GM18526 (cell line): ENCODE data around the gene CACNA1C.

Experiments
- POLR2A ChIP-seq: IDR thresholded peaks from 3 replicates; pipeline ENCODE4 v1.6.1; 2011; ENCODE audit not compliant: insufficient read length; ENCODE audit errors: extremely low read depth

CACNA1C gene

DNA sequence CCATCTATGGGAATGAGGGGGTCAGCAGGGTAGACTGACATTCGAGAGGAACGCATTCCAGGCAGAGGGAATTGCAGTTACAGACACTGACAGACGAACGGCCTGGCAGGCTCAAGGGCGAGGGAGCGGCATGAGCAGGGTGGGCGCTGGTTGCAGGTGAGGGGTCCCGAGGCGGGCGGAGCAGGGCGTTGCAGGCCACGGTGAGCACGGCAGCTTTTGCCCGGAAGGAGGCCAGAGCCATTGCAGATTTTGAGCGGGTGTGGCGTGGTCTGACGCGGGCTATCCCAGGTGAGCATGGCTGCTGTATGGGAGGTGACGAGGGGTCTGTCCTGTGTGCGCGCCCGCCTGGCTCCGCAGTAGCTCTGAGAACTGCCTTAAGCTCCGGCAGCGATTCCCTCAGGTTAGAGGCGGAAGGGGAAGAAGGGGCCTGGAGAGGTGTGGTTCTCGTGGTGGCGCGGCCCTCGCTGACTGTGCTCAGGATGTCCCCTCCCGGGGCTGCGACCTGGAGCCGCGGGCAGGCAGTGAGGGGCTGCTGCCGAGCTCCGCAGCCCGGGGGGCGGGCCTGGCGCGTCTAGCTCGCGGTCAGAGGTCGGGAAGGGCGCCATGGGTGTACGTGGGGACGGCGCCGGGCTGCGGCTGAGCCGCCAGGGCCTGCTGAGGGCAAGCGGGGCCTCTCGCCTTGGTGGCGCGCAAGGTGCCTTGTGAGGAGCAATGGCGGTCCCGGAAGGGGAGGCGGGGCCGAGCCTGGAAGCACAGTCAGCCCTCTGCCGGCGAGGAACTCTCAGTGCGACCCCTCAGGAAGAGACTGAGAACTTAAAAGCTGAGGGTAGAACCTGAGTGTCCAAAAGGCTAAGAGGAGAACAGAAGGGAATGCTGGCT is 177.1 kb downstream of the CACNA1C start:
- TF ChIP-seq POLR2A: no peak

DNA sequence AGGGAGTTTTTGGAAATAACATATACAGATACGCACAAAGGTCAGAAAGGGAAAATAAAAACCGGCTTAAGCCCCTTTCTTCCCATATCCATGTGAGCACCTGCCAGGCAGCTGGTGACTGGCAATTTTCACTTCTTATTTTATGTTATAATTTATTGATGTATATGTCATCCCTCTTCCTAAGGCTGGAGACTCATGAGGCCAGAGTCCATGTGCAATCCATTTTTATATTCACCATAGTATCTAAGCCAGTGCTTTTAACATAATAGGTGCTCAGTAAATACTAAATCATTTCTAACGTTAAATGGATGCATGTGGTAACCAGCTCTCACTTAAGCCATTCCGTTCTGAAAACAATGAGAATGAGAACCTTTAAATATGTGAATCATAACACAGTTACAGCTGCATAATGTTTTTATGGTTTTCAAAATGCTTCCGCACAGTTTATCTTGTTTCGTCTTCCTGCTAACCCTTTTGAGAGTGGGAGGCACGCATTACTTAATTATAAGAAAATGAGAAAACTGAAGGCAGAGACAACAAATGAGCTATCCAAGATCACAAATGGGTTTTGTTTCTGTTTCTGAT is 178.3 kb downstream of the CACNA1C start:
- TF ChIP-seq POLR2A: no peak

DNA sequence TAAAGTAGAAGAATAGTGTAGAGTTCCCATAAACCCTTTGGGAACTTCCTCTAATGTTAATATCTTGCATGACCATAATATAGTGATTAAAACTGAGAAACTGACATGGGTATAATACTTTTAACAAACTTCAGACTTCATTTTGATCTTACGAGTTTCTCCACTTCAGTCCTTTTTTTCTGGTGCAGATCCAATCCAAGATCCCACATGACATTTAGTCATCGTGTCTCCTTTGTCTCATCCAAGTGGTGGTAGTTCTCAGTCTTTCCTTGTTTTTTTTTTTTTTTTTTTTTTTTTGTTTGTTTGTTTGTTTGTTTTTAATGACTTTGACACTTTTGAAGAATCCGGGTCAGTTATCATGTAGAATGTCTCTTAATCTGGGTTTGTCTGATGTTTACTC is 179.2 kb downstream of the CACNA1C start:
- no peak for TF ChIP-seq POLR2A

DNA sequence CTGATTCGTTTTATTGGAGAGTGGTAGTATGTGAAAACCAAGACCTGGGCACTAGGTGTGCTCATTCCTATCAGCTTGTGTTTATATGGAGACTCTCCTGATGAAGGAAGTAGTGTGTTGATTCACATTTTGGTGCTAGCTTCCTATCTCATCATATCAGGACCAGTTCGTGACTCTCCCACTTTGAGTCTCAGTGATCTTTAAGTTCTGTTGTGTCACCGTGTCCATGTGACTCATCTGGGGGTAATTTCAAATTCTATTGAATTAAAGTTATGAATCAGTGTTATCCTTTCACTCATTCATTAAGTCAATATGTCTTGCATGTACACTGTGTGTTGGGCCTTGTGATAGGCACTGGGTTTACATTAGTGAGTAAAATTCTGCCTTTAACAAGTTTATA is 180.2 kb downstream of the CACNA1C start:
- TF ChIP-seq POLR2A: no peak

DNA sequence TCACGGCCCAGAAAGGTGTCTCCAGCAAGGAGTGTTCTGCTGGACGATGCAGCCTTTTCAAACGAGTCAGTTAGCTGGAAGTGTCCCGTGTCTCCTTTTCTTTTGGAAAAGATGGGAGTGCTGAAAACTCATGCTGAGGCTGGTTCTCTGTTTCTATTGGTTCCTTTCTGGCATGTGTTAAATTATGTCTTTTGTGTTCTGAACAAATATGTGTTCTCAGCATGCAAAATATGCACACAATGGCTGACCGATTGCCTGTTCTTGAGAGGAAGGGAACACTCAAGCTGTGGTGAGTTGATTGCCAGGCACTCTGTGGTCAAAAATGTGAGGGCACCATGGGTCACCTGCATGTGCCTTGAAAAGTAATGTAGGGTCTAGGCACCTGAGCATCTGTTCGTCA is 181.3 kb downstream of the CACNA1C start:
- no peak for TF ChIP-seq POLR2A

DNA sequence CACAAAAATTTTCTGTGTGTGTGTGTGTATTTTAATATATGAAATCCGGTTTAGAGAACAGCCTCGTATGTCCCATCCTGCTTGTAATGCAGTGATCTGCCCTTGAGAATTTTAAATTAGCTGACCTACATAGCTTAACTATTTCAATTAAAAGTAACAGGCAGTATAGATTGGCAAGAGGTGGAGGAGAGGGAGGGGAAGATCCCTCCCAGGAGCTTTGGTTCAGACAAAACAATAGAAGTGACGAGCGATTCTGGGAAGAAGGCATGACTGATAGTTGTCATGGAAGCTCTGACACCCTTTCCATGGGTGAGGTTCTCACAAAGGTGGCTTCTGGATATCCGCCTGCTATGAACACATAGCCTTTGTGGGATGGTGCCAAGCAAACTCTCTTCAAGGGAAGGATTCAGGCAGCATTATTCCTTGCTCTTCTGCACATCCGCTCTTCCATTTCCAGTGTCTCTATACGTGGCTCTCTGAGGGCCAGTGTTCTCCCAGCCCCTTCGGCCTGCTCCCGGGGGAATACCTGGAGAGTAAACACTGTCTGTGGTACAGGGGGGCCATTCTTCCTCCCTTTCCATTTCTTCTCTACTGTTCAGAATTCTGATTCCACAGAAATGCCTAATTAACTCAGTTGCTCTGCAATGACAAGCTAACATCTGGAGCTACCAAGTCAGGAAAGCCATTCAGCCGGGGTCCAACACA is 182.0 kb downstream of the CACNA1C start:
- no peak for TF ChIP-seq POLR2A

DNA sequence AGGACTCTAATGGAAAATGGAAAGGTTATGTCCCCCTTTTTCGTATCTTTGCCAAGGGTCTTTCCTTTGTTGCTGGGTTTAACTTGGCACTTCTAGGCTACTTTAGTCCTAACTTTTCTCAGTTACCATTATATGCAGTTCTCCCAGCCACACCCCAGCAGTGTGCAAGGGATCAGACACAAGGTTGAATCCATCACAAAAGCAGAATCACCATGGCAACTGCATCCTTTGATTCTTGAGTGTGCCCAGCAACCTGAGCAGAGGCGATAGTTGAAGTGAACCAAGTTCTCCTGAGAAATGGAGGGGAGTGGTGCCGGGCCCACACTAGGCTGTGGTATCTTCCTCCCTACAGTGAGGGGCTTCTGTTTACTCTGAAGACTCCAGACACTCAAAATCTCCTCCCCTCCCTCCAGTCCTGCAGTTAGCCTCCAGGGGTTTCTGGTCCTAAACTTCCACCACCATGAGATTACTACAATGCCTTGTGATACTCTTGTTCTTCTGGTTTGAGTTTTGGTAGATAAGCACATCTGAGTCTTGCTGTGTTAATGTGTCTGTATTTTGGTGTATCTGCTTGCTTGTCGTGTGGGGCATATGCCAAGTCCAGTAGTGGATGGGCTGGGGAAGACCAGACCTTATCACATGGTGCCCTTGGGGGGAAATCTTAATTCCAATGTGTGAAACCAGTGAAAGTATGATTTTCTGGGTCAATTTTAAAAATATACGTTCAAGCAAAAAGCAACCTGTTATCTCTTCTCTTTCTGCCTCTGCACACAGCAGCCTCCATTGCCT is 183.9 kb downstream of the CACNA1C start:
- no peak for TF ChIP-seq POLR2A

DNA sequence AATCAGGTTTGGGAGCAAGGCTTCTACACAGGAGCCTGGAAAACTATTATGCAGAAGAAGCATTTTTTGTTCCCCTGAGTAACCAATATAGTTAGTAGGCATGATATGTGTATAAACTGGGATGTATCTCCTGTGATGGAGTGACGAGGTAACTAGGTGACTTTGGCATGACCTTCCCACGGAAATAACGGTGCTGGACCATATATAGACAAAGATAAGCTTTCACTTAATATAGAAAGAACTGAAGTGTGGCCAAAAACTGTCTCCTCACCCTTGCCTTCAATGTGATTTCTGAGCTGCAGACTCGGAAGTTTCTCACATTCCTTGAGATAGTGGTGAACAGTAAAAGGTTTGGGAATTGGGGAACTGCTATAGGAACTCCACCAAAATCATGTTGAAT is 185.3 kb downstream of the CACNA1C start:
- no peak for TF ChIP-seq POLR2A

DNA sequence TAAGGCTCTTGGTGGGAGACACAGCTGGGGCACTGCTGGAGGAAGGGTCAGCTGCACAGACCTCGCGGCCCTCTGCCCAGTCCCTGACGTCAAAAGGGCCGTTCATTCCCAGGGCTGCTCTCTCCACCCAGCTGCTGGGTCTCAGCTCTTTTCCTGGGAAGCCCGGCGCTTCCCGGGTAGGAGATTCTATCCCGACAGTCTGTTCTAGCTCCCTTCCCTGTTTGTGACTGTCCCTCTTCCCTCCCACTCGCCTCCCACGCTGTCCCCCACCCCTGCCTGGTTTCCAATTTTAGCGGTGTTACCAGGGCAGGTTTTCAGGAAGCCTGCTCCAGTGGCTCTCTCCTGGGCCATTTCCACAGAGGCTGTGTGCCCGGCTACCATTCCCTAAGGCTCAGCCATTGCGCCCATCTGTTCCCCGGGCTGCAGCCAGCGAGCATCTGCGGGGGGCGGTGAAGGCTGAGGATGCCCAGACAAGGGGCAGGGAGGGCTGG is 186.6 kb downstream of the CACNA1C start:
- no peak for TF ChIP-seq POLR2A

DNA sequence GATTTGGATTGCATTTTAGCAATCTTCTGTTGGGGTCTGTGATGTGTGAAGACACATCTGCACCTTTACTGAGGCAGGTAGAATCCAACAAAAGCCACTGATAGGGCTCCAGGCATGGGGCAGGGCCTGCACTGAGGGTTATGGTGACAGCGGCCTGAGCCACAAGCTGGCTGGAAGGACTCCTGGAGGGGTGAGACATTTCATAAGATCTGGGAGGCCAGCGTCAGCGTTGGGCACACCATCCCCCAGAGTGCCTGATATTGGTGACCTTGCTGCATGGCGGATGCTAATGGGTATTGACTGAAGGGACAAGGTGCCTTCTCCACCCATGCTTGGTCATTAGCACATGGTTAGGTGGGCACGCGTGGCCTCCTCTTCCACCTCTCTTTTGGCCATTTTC is 187.6 kb downstream of the CACNA1C start:
- TF ChIP-seq POLR2A: no peak

DNA sequence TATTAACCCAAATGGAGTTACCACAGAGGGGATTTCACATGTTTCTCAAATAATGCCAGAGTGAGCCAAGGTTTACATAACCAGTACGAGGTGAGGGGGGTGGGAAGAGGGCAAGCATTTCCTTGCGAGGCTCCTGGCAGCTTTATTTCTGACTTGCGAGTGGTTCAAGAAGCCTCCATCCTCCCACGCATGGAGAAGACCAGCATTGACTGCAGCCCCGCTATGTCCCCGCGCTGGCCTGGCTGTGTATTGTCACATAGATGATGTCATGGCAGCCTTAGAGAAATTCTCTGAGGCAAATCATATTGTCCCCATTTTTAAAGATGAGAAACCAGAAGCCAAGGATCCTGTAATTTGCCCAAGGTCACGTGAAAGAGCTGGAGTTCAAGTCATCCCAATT is 188.2 kb downstream of the CACNA1C start:
- no peak for TF ChIP-seq POLR2A

DNA sequence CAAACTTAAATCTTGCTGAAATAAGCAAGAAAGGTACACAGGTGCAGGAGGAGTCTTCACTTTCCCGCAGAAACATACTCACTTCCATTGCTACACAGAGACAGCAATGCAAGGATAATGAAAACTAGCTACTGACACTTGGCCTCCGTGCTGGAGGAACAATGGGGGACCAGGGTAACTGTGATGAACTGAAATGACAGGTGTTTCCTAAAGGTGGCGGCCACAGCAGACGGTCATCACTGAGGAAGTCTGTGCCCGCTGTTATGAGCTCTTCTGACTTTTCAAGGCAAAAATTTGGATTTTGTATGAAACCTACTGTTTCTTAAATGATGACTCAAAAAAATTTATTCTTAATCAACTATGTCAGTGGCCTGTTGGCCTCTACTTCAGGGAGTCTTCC is 189.4 kb downstream of the CACNA1C start:
- TF ChIP-seq POLR2A: no peak

DNA sequence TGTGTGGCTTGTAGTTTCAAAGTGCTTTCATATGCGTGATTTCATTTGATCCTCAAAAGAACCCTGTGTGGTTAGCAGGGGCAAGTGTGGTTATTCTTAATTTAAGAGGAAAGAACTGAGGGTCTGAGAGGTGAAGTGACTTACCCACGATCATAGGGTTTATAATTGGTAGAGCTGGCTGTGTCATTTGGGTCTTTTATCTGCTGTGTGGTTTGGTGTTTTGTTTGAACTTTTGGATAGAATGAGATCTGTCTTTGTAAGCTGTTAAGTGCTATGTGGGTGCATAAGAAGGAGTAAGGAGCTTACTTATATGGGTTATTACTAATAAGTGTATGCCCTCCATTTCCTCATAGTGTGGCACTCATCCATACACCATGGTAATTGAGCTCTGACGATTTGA is 190.0 kb downstream of the CACNA1C start:
- TF ChIP-seq POLR2A: no peak

DNA sequence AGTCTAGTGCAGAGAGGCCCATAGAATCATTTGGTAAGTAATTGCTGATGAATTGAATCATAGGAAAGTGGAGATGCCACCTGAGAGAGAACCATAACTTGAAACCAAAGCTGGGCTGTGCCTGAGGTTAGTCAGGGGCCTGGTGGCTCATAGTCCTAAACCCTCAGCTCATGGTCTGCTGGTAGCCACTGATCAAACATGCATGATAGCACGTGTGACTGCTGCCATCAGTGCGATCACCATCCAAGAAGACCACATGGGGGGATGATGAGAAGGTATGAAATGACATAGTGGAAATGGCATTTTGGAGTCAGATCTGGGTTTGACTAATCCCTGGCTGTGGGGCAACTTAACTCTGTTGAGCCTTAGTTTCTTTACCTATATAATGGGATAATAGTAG is 190.5 kb downstream of the CACNA1C start:
- TF ChIP-seq POLR2A: no peak
